SK-MEL-5 (cell line): ENCODE measurements around the gene PREB. TPM values are rescaled to one million over a fixed set of nuclear protein-coding genes. Genes with fewer than 3 reads are reported as not detected.
"Not testable (repeated sequence)": the region's sequence is repeated elsewhere in the genome, so short reads cannot be mapped to it uniquely, and the experiment has no call there.

Experiments
- DNase-seq: peaks from one replicate; pipeline ENCODE4 v3.0.0-alpha.2; 2016; ENCODE audit warnings: low read depth, low spot score
- in situ Hi-C: cut with HindIII; loops from 2 replicates; pipeline ENCODE4 v1.10.0; 2016; ENCODE audit warnings: low sequenced_read_pairs, high pct_unique_total_duplicates, low pct_unique_long_range_greater_than_20kb
- total RNA-seq: library from RNA; depleted of rRNA; stranded (reverse); fragments of >200 nt; shearing (Covaris generic); gene quantifications from 2 replicates; pipeline ENCODE4 v1.2.3, GENCODE V29; 2014

PREB gene
- total RNA-seq, 1 experiment from 2014 or later, result 98.1 TPM

DNA sequence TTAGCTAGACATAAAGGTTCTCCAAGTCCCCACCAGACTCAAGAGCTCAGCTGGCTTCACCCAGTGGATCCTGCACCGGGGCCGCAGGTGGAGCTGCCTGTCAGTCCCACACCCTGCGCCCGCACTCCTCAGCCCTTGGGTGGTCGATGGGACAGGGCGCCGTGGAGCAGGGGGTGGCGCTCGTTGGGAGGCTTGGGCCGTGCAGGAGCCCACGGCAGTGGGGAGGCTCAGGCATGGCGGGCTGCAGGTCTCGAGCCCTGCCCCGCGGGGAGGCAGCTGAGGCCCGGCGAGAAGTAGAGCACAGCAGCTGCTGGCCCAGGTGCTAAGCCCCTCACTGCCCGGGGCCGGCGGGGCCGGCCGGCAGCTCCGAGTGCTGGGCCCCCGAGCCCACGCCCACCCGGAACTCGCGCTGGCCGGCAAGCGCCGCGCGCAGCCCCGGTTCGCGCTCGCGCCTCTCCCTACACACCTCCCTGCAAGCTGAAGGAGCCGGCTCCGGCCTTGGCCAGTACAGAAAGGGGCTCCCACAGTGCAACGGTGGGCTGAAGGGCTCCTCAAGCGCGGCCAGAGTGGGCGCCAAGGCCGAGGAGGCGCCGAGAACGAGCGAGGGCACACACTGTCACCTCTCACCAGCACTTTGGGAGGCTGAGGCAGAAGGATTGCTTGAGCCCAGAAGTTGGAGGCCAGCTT lies 22.9 kb downstream of the PREB start:
- DNase-seq, in situ Hi-C loops: not testable (repeated sequence)

- DNase-seq, in situ Hi-C loops: not testable (repeated sequence)
These were observed 23.7 kb downstream of the PREB start for GRCh38 chr2:27110603-27111352.

DNA sequence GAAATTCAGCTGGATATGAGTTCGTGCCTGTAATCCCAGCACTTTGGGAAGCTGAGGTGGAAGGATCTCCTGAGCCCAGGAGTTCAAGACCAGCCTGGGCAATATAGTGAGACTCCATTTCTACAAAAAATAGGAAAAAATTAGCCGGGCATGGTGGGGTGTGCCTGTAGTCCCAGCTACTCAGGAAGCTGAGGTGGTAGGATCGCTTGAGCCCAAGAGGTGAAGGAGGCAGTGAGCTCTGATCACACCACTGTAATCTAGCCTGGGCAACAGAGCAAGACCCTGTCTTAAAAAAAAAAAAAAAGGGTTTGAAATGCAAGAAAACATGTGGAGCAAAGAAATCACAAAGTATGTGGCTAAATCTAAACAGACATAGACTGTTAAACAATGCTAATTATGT lies 25.4 kb downstream of the PREB start:
- no peak for DNase-seq
- in situ Hi-C loops, result no loop called here

GRCh38 chr2:27108221-27108620 lies 26.2 kb downstream of the PREB start:
- no peak for DNase-seq
- in situ Hi-C loops, result no loop called here

DNA sequence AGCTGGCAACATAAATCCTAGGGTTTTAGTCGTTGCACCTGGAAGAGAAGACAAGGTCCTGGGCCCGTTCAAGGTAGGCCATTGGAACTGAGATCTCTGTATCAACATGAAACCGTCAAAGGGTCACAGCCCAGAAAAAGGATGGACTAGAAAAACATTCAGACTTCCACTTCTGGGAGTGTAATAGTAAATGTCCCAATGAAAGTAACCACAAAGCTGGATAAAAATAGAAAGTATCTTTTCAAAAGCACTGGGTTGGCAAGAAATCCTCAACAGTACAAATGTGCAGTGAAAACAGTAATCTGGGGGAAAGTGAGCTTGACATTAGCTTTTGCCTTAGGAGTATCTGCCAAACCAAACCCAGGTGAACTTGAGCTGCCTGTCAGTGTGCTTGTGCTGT lies 28.5 kb downstream of the PREB start:
- DNase-seq, result no peak
- in situ Hi-C loops, result no loop called here

GRCh38 chr2:27102329-27102728 lies 32.1 kb downstream of the PREB start:
- DNase-seq, result no peak
- in situ Hi-C loops, result no loop called here

DNA sequence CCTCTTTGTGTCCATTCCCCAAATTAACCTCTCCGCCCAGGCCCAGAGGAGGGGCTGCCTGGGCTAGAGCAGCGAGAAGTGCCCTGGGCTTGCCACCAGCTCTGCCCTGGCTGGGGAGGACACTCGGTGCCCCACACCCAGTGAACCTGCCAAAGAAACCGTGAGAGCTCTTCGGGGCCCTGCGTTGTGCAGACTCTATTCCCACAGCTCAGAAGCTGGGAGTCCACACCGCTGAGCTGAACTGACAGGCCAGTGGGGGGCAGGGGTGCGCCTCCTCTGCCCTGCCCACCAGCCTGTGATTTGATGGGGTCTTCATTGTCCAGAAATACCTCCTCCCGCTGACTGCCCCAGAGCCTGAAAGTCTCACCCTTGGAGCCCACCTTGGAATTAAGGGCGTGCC lies 34.4 kb downstream of the PREB start:
- in situ Hi-C loops, result no loop called here
- DNase-seq, result no peak

- no peak for DNase-seq
- in situ Hi-C loops, result no loop called here
These were observed 35.0 kb downstream of the PREB start for GRCh38 chr2:27099334-27099955.

DNA sequence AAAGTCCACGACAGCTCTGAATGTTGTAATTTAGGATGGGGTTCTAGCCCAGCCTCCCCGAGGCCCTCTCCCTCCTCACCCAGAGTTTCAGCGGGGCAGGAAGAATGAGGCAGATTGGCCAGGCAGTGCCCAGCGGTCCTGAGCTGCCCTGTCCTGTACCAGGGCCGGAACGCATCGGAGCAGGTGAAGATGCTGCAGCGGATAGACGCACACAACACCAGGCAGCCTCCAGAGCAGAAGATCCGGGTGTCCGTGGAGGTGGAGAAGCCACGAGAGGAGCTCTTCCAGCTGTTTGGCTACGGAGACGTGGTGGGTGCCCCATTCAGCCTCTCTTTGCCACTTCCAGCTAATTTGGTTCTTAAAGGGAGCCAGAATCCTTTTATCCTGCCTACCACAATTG lies 37.1 kb downstream of the PREB start:
- in situ Hi-C loops, result no loop called here
- DNase-seq, result no peak

DNA sequence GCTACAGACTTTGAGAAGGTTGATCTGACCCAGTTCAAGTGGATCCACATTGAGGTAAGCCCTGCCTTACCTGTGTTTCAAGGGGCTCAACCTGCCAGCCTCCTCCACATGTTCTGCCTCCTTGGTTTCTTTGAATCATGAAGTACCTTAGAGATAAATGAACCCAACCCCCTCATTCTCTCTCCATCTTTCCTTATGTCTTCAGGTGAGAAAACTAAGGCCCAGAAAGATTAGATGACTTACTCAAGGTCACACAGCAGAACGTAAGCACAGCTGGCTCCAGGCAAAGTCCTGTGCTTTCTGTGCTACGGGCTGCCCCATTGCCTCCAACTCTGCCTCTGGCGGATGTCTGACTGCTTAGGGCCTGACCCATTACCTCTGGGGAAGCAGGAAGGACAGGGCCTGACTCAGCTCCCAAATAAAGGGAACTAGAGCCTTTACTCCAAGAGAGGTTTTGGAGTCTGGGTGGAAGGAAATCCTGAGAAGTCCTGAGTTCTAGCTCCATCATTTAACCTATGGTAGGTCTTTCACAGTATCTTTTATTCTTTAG lies 37.6 kb downstream of the PREB start:
- in situ Hi-C loops, result no loop called here
- DNase-seq, result no peak

DNA sequence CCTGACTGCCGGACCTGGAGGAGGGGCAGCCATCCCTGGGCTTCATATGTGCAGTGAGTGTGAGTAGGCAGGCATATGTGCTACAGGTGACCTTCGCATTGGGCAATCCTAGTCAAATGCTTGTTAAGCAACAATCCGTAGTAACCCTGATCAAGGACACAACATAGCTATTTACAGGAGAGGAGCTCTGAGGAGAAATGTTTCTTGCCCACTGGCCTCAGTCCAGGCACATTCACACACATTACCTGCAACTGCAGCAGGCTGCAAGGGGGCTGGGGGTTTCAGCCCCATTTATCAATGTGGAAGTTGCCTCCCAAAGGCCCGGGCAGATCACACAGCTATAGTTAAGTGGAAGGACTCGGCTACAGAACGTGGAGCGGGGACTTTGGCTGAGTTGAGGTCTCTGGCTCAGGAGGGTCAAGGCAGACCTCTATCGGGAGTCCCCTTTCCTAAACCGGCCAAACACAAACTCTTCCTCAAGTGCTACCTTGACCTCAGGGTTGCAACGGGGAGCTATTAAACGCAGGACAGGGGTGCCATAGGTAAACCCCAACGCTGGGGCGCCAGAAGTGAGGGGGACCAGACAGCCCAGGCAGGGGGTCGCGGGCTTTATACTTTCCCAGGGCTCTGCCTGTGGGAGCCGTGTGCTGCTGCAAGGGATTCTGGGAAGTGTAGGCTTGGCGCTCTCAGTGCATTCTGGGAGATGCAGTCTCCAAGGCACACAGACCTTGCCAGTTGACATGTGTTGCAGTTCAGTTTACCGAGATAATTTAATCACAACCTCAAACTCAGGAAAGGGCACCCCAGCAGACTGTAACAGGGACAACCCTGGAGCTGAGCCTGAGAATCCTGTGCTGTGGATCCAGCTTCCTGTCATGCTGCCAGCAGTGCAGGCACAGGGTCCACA lies 38.4 kb downstream of the PREB start:
- in situ Hi-C loops, result no loop called here

GRCh38 chr2:27095427-27095744 lies 39.0 kb downstream of the PREB start:
- in situ Hi-C loops, result no loop called here
- no peak for DNase-seq

More for the DNA sequence above, 38.4 kb downstream of the PREB start:
- DNase-seq, result peak; percentile 75

DNA sequence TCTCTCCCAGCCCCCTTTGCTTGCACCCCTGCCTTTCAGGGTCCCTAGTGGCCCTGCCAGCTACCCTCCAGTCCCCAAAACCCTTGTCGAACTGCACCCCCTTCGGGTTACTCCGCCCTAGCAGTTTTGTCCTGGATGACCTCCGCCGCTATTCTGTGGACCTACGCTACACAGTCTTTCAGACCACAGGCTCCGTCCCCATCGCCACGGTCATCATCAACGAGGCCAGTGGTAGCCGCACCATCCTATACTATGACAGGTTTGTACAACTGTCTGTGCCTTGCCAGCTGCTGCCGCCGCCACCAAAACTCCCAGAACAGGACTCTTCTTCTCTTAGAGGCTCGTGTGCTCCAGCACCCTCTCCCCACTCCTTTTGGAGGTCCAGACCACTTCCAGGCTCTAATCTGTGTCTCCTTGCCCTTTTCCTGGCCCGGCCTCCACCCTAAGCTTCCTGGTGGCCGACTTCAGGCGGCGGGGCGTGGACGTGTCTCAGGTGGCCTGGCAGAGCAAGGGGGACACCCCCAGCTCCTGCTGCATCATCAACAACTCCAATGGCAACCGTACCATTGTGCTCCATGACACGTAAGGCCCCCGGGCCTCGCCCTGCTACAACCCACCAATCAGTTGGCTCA lies 40.0 kb downstream of the PREB start:
- no peak for DNase-seq
- in situ Hi-C loops, result no loop called here

GRCh38 chr2:27093430-27094352 lies 40.7 kb downstream of the PREB start:
- in situ Hi-C loops, result no loop called here
- no peak for DNase-seq

DNA sequence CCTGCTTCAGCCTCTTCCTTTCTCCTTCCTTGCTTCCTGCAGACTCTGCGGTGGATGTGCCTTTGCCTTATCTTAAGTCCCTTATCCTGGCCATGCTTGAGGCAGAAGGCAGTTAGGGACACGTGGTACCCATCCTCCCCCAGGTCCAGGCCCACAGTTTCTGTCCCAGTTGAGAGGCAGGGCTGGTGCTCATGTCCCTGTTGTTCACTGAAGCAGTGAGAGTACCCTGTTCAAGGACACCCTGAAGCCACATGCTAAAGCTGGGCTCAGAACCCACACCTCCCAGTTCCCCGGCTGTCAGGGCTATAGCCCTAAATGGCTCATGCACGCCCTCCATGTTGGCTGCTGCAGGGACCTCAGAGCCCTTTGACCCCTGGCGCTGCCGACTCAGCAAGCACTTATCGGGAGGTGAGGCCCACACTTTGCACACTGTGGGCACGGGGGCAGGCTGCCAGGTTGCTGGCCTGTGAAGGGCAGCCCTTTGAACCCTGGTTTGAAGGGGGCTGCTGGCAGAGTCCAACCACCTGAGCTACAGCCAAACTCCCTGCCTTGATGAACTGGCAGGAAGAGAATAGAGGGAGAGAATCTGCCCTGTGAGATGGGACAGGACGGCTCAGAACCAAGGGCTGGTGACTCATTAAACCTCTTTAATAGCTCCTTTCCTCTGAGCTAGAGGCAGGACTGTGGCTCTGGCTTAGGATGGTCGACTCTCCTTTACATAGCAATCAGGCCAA lies 41.6 kb downstream of the PREB start:
- in situ Hi-C loops, result no loop called here
- no peak for DNase-seq
